DND-41 (cell line): ENCODE measurements around the gene MRPL40.

ENCODE experiments used
- CTCF ChIP-seq: IDR thresholded peaks from 2 replicates; pipeline ENCODE4 v1.5.1; 2012; ENCODE audit warnings: borderline replicate concordance, low read length, moderate library complexity, mild to moderate bottlenecking; ENCODE audit not compliant: poor library complexity, severe bottlenecking; ENCODE audit errors: extremely low read depth
- EZH2 ChIP-seq: IDR thresholded peaks from 3 replicates; pipeline ENCODE4 v1.6.1; 2012; ENCODE audit warnings: borderline replicate concordance, low read depth, mild to moderate bottlenecking, moderate library complexity, low read length, inconsistent platforms; ENCODE audit not compliant: severe bottlenecking

- no peak for TF ChIP-seq EZH2
- TF ChIP-seq CTCF: no peak
These were observed 35.6 kb downstream of the MRPL40 start for GRCh38 chr22:19467912-19468311.
